Upper lobe of left lung (tissue), 4 donors: ENCODE measurements around the gene KDM2B.

Source experiments
- CTCF ChIP-seq, 6 experiments: fragments of 450-650 bp in 4 of 6; fragments of 200-600 bp in 2 of 6; sonication (generic) in 2 of 6; IDR thresholded peaks; one replicate each; pipeline ENCODE4 v1.5.1; 2016 to 2019; ENCODE audit warnings: antibody characterized with exemption in 6 of 6
- POLR2A ChIP-seq, 4 donors: fragments of 450-650 bp; IDR thresholded peaks; one replicate each; pipeline ENCODE4 v1.5.1; 2016 to 2017; ENCODE audit warnings: antibody characterized with exemption in 4 of 4, mild to moderate bottlenecking in 2 of 4

- TF ChIP-seq POLR2A (IDR thresholded peaks at IDR 0.05) (no peak), CTCF (IDR thresholded peaks at IDR 0.05) (no peak)
Measured at GRCh38 chr12:121423253-121423652, 157.6 kb downstream of the KDM2B start.
